DOHH2 (cell line): ENCODE measurements around the gene CCNG1.

Source experiments
- EZH2phosphoT487 ChIP-seq: fragments of 200-600 bp; sonication (generic); IDR thresholded peaks from 2 replicates; pipeline ENCODE4 v1.6.1; 2017; ENCODE audit warnings: borderline replicate concordance, mild to moderate bottlenecking, antibody characterized with exemption, low read length, moderate library complexity, mixed read lengths
- TF ChIP-seq, protein P1 (sequence below): fragments of 200-600 bp; sonication (generic); IDR thresholded peaks from one replicate; pipeline ENCODE4 v1.5.1; 2014; ENCODE audit warnings: antibody characterized with exemption, mild to moderate bottlenecking, low read depth, low read length; ENCODE audit not compliant: poor library complexity, severe bottlenecking

DNA sequence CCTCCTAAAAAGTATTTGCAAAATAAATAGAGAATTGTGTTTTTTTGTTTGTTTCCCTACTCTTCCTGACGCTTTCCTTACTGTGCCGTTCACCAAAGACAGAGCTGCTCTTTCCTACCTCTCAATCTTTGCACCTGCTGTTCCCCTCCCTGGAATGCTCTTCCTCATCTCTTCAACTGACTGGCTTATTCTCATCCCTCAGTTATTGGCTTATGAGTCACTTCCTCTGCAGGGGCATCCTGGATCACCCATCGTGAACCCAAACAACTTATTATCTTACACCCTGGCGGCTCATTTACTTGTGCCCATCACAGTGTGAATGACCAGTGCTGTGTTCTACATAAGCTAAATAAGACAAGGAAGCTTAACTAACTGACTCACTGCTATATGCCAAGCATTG is 36.1 kb upstream of the CCNG1 start:
- TF ChIP-seq, protein P1, sequence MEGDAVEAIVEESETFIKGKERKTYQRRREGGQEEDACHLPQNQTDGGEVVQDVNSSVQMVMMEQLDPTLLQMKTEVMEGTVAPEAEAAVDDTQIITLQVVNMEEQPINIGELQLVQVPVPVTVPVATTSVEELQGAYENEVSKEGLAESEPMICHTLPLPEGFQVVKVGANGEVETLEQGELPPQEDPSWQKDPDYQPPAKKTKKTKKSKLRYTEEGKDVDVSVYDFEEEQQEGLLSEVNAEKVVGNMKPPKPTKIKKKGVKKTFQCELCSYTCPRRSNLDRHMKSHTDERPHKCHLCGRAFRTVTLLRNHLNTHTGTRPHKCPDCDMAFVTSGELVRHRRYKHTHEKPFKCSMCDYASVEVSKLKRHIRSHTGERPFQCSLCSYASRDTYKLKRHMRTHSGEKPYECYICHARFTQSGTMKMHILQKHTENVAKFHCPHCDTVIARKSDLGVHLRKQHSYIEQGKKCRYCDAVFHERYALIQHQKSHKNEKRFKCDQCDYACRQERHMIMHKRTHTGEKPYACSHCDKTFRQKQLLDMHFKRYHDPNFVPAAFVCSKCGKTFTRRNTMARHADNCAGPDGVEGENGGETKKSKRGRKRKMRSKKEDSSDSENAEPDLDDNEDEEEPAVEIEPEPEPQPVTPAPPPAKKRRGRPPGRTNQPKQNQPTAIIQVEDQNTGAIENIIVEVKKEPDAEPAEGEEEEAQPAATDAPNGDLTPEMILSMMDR: no peak
- TF ChIP-seq EZH2phosphoT487: no peak
